Liver (tissue), 9 donors: ENCODE data around the gene UNC13B. TPM values are rescaled to one million over a fixed set of nuclear protein-coding genes. Genes with fewer than 3 reads are reported as not detected.
"Not testable (repeated sequence)": the region's sequence is repeated elsewhere in the genome, so short reads cannot be mapped to it uniquely, and the experiment has no call there.

ENCODE experiments used
- DNase-seq: peaks from one replicate; pipeline ENCODE4 v3.0.0-alpha.2; 2017; ENCODE audit warnings: low spot score
- H3K27ac ChIP-seq, 2 donors: one replicate each; pipeline ENCODE4 v1.7.0; 2013; ENCODE audit warnings: inconsistent platforms in 2 of 2, low read length in 2 of 2, control low read depth in 1 of 2, low read depth in 1 of 2, mild to moderate bottlenecking in 1 of 2
- H3K27me3 ChIP-seq, 4 donors: one replicate each; pipeline versions ENCODE4 v1.6.1 to v1.7.0; 2013; ENCODE audit warnings: low read length in 3 of 4, inconsistent platforms in 1 of 4, mild to moderate bottlenecking in 1 of 4, moderate library complexity in 1 of 4; ENCODE audit not compliant: control insufficient read depth in 4 of 4, insufficient read depth in 4 of 4
- H3K36me3 ChIP-seq, 4 donors: one replicate each; pipeline versions ENCODE4 v1.6.1 to v1.7.0; 2013; ENCODE audit warnings: low read length in 3 of 4, mild to moderate bottlenecking in 3 of 4, low read depth in 1 of 4, moderate library complexity in 1 of 4; ENCODE audit not compliant: control insufficient read depth in 4 of 4, insufficient read depth in 3 of 4
- H3K4me1 ChIP-seq, 4 donors: one replicate each; pipeline versions ENCODE4 v1.6.1 to v1.7.0; 2013; ENCODE audit warnings: low read length in 3 of 4, mild to moderate bottlenecking in 3 of 4, moderate library complexity in 1 of 4; ENCODE audit not compliant: control insufficient read depth in 4 of 4, insufficient read depth in 4 of 4
- H3K4me3 ChIP-seq, 3 donors: one replicate each; pipeline versions ENCODE4 v1.6.1 to v1.7.0; 2013; ENCODE audit warnings: low read length in 3 of 3, control low read depth in 1 of 3, low read depth in 1 of 3, mild to moderate bottlenecking in 1 of 3
- H3K9ac ChIP-seq, 2 donors: one replicate each; pipeline ENCODE4 v1.7.0; 2013; ENCODE audit warnings: low read length in 2 of 2, mild to moderate bottlenecking in 2 of 2, moderate library complexity in 2 of 2, control low read depth in 1 of 2, low read depth in 1 of 2
- H3K9me3 ChIP-seq, 4 donors: one replicate each; pipeline versions ENCODE4 v1.6.1 to v1.7.0; 2013; ENCODE audit warnings: low read length in 3 of 4; ENCODE audit not compliant: control insufficient read depth in 4 of 4
- FOXA1 ChIP-seq: IDR thresholded peaks from 2 replicates; pipeline ENCODE4 v1.6.1; 2016; ENCODE audit warnings: antibody characterized with exemption
- FOXA2 ChIP-seq: IDR thresholded peaks from 2 replicates; pipeline ENCODE4 v1.6.1; 2016; ENCODE audit warnings: antibody characterized with exemption
- GABPA ChIP-seq, 2 donors: IDR thresholded peaks in 1 of 2; conservative IDR thresholded peaks in 1 of 2; 2 replicates each; pipeline ENCODE4 v1.6.1; 2016; ENCODE audit warnings: antibody characterized with exemption in 2 of 2, mild to moderate bottlenecking in 1 of 2, moderate library complexity in 1 of 2
- HNF4A ChIP-seq, 2 donors: conservative IDR thresholded peaks; 2 replicates each; pipeline ENCODE4 v1.6.1; 2016; ENCODE audit warnings: antibody characterized with exemption in 2 of 2, mild to moderate bottlenecking in 2 of 2
- HNF4G ChIP-seq: IDR thresholded peaks from 2 replicates; pipeline ENCODE4 v1.6.1; 2016; ENCODE audit warnings: antibody characterized with exemption
- JUND ChIP-seq, 2 donors: IDR thresholded peaks; 2 replicates each; pipeline ENCODE4 v1.6.1; 2016; ENCODE audit warnings: antibody characterized with exemption in 2 of 2
- NR2F2 ChIP-seq: IDR thresholded peaks from 2 replicates; pipeline ENCODE4 v1.6.1; 2016; ENCODE audit warnings: antibody characterized with exemption
- RAD21 ChIP-seq, 2 donors: IDR thresholded peaks; 2 replicates each; pipeline ENCODE4 v1.6.1; 2016; ENCODE audit warnings: antibody characterized with exemption in 2 of 2, mild to moderate bottlenecking in 2 of 2
- RXRA ChIP-seq, 2 donors: IDR thresholded peaks; 2 replicates each; pipeline ENCODE4 v1.6.1; 2017 to 2018; ENCODE audit warnings: antibody characterized with exemption in 2 of 2, mild to moderate bottlenecking in 1 of 2
- SP1 ChIP-seq: IDR thresholded peaks from 2 replicates; pipeline ENCODE4 v1.6.1; 2018; ENCODE audit warnings: antibody characterized with exemption, mild to moderate bottlenecking
- TAF1 ChIP-seq: conservative IDR thresholded peaks from 2 replicates; pipeline ENCODE4 v1.6.1; 2016; ENCODE audit warnings: antibody characterized with exemption, mild to moderate bottlenecking
- YY1 ChIP-seq: IDR thresholded peaks from 2 replicates; pipeline ENCODE4 v1.6.1; 2016; ENCODE audit warnings: antibody characterized with exemption, mild to moderate bottlenecking
- WGBS: extraction: QIAGEN DNeasy Blood & Tissue Kit; methylation state at CpG from one replicate; pipeline ENCODE4 v1.1.7; 2013; 5-methylcytosine and 5-hydroxymethylcytosine counted together
- polyA plus RNA-seq, 2 donors: library from polyadenylated mRNA; stranded (reverse) in 1 of 2; unstranded in 1 of 2; fragments of 200-250 nt in 1 of 2; fragments of >200 nt in 1 of 2; fragmentation: Nextera tagmentation in 1 of 2; extraction: Ambion mirVana in 1 of 2; gene quantifications; one replicate each; pipeline versions ENCODE4 v1.2.1 to v1.2.3, GENCODE V29; 2013 to 2015
- total RNA-seq, 2 donors: library from RNA; depleted of rRNA; stranded (reverse); fragments of >200 nt; gene quantifications; one replicate each; pipeline ENCODE4 v1.2.3, GENCODE V29; 2014
- TF ChIP-seq, protein P1 (sequence below): IDR thresholded peaks from 2 replicates; pipeline ENCODE4 v1.6.1; 2016; ENCODE audit warnings: antibody characterized with exemption
- TF ChIP-seq, protein P2 (sequence below): IDR thresholded peaks from 2 replicates; pipeline ENCODE4 v1.6.1; 2016; ENCODE audit warnings: antibody characterized with exemption
- TF ChIP-seq, protein P3 (sequence below): IDR thresholded peaks from 2 replicates; pipeline ENCODE4 v1.6.1; 2016; ENCODE audit warnings: antibody characterized with exemption, mild to moderate bottlenecking
- TF ChIP-seq, protein P4 (sequence below): IDR thresholded peaks from 2 replicates; pipeline ENCODE4 v1.6.1; 2016; ENCODE audit warnings: antibody characterized with exemption
- TF ChIP-seq, protein P5 (sequence below): fragments of 150-350 bp; IDR thresholded peaks from 2 replicates; pipeline ENCODE4 v1.5.1; 2017; ENCODE audit warnings: improper control_type of control experiment, low read depth, low read length; ENCODE audit not compliant: missing input control
- donor health status: healthy.
- donor health status: healthy.
- donor health status: healthy.
- donor health status: healthy.
- donor health status: healthy.

UNC13B gene
- total and polyA plus RNA-seq, 4 donors: 5.5 to 25.7 (median 11.9) TPM

DNA sequence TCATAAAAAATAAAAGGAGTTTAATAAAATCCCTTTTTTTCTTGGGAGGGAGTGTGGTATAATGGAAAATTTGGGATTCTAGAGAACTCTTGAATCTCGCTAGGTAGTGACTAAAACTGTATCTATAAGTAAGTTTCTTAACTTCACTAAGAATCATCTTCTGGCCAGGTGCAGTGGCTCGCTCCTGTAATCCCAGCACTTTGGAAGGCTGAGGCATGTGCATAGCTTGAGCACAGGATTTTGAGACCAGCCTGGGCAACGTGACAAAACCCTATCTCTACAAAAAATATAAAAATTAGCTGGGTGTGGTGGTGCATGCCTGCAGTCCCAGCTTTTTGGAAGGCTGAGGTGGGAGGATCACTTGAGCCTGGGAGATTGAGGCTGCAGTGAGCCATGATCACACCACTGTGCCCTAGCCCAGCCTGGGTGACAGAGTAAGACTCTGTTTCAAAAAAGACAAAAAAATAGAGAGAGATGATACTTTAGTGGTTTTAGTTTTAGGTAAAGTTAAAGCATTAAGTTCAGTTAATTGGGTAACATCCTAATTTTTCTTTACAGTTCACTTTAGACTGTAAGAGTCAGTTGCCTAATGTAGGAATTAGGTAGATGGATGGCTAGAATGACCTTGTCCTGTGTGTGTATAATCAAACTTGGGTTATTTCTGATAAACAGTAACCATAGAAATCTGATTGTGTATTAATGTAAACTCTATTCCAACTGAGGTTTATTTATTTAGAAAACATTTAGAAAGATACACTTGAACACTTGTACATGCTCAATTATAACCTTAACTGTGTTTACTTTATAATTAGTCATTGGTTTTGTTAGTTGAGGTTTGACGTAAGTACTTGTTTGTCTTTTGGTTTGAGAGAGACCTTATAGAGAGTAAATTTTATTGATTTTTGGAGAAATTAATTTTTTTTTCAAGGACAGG, 17.8 kb downstream of the UNC13B start:
- no peak overlapping the region for H3K4me3 ChIP-seq
- no peak overlapping the region for H3K9ac ChIP-seq
- H3K36me3 ChIP-seq: no peaks in the 10 kb centered on the region
- no peaks in the 10 kb centered on the region for H3K9me3 ChIP-seq
- H3K27ac ChIP-seq: no peak overlapping the region
- no peak for DNase-seq
- 73% methylated on average over 4 of the region's 4 CpGs for WGBS
- TF ChIP-seq JUND (IDR thresholded peaks at IDR 0.05) (peak in 1 of 2 donors; percentile 36), RAD21 (IDR thresholded peaks at IDR 0.05) (no peak), FOXA2 (peak; percentile 62), HNF4A (conservative IDR thresholded peaks at IDR 0.05) (no peak)
- TF ChIP-seq, protein P1, sequence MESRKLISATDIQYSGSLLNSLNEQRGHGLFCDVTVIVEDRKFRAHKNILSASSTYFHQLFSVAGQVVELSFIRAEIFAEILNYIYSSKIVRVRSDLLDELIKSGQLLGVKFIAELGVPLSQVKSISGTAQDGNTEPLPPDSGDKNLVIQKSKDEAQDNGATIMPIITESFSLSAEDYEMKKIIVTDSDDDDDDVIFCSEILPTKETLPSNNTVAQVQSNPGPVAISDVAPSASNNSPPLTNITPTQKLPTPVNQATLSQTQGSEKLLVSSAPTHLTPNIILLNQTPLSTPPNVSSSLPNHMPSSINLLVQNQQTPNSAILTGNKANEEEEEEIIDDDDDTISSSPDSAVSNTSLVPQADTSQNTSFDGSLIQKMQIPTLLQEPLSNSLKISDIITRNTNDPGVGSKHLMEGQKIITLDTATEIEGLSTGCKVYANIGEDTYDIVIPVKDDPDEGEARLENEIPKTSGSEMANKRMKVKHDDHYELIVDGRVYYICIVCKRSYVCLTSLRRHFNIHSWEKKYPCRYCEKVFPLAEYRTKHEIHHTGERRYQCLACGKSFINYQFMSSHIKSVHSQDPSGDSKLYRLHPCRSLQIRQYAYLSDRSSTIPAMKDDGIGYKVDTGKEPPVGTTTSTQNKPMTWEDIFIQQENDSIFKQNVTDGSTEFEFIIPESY: no peak
- H3K4me1 ChIP-seq: peaks cover 1 to 9% (median 5%) of the 10 kb centered on the region in 4 donors
- H3K27me3 ChIP-seq: no peaks in the 10 kb centered on the region

DNA sequence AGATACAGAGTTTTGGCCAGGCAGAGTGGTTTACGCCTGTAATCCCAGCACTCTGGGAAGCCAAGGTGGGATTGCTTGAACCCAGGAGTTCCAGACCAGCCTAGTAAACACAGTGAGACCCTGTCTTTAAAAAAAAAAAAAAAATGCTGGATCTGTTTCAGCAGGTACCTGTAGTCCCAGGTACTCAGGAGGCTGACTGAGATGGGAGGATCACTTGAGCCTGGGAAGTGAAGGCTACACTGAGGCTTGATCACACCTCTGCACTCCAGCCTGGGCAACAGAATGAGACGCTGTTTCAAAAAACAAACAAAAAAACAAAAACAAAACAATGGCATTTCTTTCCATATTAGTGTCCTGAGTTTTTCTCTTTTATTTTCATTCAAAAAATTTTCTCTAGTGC, 19.0 kb downstream of the UNC13B start:
- TF ChIP-seq, protein P2, sequence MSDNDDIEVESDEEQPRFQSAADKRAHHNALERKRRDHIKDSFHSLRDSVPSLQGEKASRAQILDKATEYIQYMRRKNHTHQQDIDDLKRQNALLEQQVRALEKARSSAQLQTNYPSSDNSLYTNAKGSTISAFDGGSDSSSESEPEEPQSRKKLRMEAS: no peak
- TF ChIP-seq, protein P3, sequence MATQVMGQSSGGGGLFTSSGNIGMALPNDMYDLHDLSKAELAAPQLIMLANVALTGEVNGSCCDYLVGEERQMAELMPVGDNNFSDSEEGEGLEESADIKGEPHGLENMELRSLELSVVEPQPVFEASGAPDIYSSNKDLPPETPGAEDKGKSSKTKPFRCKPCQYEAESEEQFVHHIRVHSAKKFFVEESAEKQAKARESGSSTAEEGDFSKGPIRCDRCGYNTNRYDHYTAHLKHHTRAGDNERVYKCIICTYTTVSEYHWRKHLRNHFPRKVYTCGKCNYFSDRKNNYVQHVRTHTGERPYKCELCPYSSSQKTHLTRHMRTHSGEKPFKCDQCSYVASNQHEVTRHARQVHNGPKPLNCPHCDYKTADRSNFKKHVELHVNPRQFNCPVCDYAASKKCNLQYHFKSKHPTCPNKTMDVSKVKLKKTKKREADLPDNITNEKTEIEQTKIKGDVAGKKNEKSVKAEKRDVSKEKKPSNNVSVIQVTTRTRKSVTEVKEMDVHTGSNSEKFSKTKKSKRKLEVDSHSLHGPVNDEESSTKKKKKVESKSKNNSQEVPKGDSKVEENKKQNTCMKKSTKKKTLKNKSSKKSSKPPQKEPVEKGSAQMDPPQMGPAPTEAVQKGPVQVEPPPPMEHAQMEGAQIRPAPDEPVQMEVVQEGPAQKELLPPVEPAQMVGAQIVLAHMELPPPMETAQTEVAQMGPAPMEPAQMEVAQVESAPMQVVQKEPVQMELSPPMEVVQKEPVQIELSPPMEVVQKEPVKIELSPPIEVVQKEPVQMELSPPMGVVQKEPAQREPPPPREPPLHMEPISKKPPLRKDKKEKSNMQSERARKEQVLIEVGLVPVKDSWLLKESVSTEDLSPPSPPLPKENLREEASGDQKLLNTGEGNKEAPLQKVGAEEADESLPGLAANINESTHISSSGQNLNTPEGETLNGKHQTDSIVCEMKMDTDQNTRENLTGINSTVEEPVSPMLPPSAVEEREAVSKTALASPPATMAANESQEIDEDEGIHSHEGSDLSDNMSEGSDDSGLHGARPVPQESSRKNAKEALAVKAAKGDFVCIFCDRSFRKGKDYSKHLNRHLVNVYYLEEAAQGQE: no peak
- TF ChIP-seq, protein P4, sequence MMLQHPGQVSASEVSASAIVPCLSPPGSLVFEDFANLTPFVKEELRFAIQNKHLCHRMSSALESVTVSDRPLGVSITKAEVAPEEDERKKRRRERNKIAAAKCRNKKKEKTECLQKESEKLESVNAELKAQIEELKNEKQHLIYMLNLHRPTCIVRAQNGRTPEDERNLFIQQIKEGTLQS: no peak
- TF ChIP-seq FOXA1 (no peak), HNF4G (no peak), GABPA (IDR thresholded peaks at IDR 0.05 in 1 of 2, conservative IDR thresholded peaks at IDR 0.05 in 1 of 2) (no peak), JUND (IDR thresholded peaks at IDR 0.05) (no peak), FOXA2 (no peak), RXRA (IDR thresholded peaks at IDR 0.05) (no peak), RAD21 (IDR thresholded peaks at IDR 0.05) (no peak), NR2F2 (no peak), YY1 (no peak), HNF4A (conservative IDR thresholded peaks at IDR 0.05) (no peak), TAF1 (no peak), SP1 (no peak)
- TF ChIP-seq, protein P1: no peak
- TF ChIP-seq, protein P5, sequence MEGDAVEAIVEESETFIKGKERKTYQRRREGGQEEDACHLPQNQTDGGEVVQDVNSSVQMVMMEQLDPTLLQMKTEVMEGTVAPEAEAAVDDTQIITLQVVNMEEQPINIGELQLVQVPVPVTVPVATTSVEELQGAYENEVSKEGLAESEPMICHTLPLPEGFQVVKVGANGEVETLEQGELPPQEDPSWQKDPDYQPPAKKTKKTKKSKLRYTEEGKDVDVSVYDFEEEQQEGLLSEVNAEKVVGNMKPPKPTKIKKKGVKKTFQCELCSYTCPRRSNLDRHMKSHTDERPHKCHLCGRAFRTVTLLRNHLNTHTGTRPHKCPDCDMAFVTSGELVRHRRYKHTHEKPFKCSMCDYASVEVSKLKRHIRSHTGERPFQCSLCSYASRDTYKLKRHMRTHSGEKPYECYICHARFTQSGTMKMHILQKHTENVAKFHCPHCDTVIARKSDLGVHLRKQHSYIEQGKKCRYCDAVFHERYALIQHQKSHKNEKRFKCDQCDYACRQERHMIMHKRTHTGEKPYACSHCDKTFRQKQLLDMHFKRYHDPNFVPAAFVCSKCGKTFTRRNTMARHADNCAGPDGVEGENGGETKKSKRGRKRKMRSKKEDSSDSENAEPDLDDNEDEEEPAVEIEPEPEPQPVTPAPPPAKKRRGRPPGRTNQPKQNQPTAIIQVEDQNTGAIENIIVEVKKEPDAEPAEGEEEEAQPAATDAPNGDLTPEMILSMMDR: no peak
- WGBS: 93% methylated on average over 2 of the region's 2 CpGs
- Histone ChIP-seq H3K9me3 (no peaks in the 10 kb centered on the region), H3K4me1 (peaks cover 1 to 9% (median 5%) of the 10 kb centered on the region in 4 donors), H3K27me3 (no peaks in the 10 kb centered on the region), H3K27ac (no peak overlapping the region), H3K9ac (no peak overlapping the region), H3K36me3 (no peaks in the 10 kb centered on the region), H3K4me3 (no peak overlapping the region)
- no peak for DNase-seq

DNA sequence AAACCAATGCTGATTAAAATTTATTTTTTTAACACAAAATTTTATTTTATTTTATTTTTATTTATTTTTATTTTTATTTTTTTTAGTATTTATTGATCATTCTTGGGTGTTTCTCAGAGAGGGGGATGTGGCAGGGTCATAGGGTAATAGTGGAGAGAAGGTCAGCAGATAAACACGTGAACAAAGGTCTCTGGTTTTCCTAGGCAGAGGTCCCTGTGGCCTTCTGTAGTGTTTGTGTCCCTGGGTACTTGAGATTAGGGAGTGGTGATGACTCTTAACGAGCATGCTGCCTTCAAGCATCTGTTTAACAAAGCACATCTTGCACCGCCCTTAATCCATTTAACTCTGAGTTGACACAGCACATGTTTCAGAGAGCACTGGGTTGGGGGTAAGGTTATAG, 20.6 kb downstream of the UNC13B start:
- H3K4me1 ChIP-seq, H3K36me3 ChIP-seq, H3K4me3 ChIP-seq, H3K27ac ChIP-seq, H3K9ac ChIP-seq, DNase-seq, H3K27me3 ChIP-seq, H3K9me3 ChIP-seq: not testable (repeated sequence)
- WGBS: 55% methylated on average over 3 of the region's 3 CpGs
